Prostate gland (tissue), 2 donors: Measurements from ENCODE around the gene FAF1.

Experiments
- CTCF ChIP-seq, 4 experiments: fragments of 200-600 bp in 2 of 4; fragments of 450-650 bp in 2 of 4; sonication (generic) in 2 of 4; IDR thresholded peaks; 1 replicate in 3 of 4; 2 replicates in 1 of 4; pipeline ENCODE4 v1.5.1; 2016 to 2019; ENCODE audit warnings: antibody characterized with exemption in 4 of 4, mild to moderate bottlenecking in 2 of 4, moderate library complexity in 2 of 4
- POLR2A ChIP-seq: fragments of 450-650 bp; IDR thresholded peaks from one replicate; pipeline ENCODE4 v1.6.1; 2016; ENCODE audit warnings: antibody characterized with exemption, mild to moderate bottlenecking
- POLR2AphosphoS5 ChIP-seq: sonication (generic); formaldehyde crosslinking; IDR thresholded peaks from one replicate; pipeline ENCODE4 v1.6.1; 2017; ENCODE audit warnings: antibody characterized with exemption

- TF ChIP-seq POLR2AphosphoS5 (no peak), CTCF (IDR thresholded peaks at IDR 0.05) (no peak), POLR2A (no peak)
Observed at GRCh38 chr1:50702395-50702794, 257.7 kb downstream of the FAF1 start.
